Ishikawa (cell line): ENCODE results near the gene UNC5B.

Experiments used
- CEBPB ChIP-seq: IDR thresholded peaks from 2 replicates; pipeline ENCODE4 v1.6.1; 2012
- CREB1 ChIP-seq: IDR thresholded peaks from 2 replicates; pipeline ENCODE4 v1.6.1; 2012; ENCODE audit warnings: low read depth
- EGR1 ChIP-seq: IDR thresholded peaks from 2 replicates; pipeline ENCODE4 v1.6.1; 2012
- EP300 ChIP-seq: IDR thresholded peaks from 2 replicates; pipeline ENCODE4 v1.6.1; 2012; ENCODE audit warnings: borderline replicate concordance
- FOXM1 ChIP-seq: IDR thresholded peaks from 2 replicates; pipeline ENCODE4 v1.6.1; 2012; ENCODE audit warnings: low read depth, borderline replicate concordance
- NFIC ChIP-seq: IDR thresholded peaks from 2 replicates; pipeline ENCODE4 v1.6.1; 2012
- RAD21 ChIP-seq: IDR thresholded peaks from 2 replicates; pipeline ENCODE4 v1.6.1; 2012; ENCODE audit warnings: low read depth
- TAF1 ChIP-seq: IDR thresholded peaks from 2 replicates; pipeline ENCODE4 v1.6.1; 2012; ENCODE audit warnings: low read depth, mild to moderate bottlenecking
- TCF12 ChIP-seq: IDR thresholded peaks from 2 replicates; pipeline ENCODE4 v1.6.1; 2012; ENCODE audit warnings: low read depth
- TEAD4 ChIP-seq: IDR thresholded peaks from 2 replicates; pipeline ENCODE4 v1.6.1; 2012
- YY1 ChIP-seq: IDR thresholded peaks from 2 replicates; pipeline ENCODE4 v1.6.1; 2012; ENCODE audit warnings: low read depth
- ZBTB7A ChIP-seq: IDR thresholded peaks from 2 replicates; pipeline ENCODE4 v1.6.1; 2012; ENCODE audit warnings: low read depth
- TF ChIP-seq, protein P1 (sequence below): IDR thresholded peaks from 2 replicates; pipeline ENCODE4 v1.6.1; 2012
- TF ChIP-seq, protein P2 (sequence below): IDR thresholded peaks from 2 replicates; pipeline ENCODE4 v1.6.1; 2012; ENCODE audit warnings: low read depth, mild to moderate bottlenecking
- TF ChIP-seq, protein P3 (sequence below): IDR thresholded peaks from 2 replicates; pipeline ENCODE4 v1.6.1; 2012

The UNC5B gene

DNA sequence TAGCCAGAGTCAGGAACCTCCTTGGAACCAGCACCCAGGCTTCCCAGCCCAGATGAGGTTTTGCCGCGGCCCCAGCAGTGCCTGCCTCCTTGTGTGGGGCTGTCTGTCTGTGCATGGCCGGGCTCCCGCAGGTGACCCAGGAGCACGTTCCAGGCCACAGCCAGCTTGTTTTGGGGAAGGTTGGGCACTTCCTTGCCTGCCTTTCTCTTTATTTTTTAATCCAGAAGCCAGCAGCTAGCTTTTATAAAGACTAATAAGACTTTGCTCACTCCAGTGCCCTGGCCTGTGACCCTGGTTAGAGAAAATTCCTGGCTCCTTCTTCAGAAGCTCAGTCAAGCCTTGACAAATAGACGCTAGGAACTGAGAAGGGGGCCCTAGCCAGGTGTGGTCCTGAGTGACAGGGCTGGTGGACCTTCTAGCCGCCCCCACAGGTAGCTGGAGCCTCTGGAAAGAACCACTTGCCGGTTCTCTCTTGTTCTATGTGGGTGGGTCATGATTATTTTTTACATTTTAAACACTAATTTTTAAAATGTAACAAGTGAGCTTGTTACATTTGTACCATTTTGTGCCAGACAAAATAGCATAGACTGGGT lies 107.5 kb downstream of the UNC5B start:
- TF ChIP-seq, protein P1, sequence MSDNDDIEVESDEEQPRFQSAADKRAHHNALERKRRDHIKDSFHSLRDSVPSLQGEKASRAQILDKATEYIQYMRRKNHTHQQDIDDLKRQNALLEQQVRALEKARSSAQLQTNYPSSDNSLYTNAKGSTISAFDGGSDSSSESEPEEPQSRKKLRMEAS, result no peak
- TF ChIP-seq YY1 (no peak), TAF1 (peak; percentile 30; the same call in 1 of the 2 replicates)

DNA sequence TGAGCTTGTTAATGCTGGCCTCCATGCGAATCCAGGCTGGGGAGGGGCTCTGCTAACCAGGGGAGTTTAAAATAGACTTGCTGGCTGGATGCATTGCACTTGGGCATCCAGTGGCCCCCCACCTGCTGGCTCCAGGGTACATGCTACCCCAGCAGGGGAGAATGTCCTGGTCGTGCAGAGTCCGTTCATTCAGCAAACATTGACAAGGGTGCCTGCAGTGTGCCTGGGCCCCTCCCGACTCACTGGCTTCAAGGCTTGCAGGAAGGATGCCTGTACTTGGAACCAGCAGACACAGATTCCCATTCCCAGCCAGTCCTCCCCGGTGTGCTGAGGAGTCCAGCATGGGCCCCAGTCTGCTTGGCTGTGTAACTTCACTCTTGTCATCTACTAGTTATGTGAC lies 108.2 kb downstream of the UNC5B start:
- TF ChIP-seq FOXM1 (no peak), YY1 (no peak), TAF1 (no peak), EP300 (no peak), NFIC (no peak), TCF12 (no peak), RAD21 (no peak), EGR1 (no peak), TEAD4 (no peak)
- TF ChIP-seq, protein P2, sequence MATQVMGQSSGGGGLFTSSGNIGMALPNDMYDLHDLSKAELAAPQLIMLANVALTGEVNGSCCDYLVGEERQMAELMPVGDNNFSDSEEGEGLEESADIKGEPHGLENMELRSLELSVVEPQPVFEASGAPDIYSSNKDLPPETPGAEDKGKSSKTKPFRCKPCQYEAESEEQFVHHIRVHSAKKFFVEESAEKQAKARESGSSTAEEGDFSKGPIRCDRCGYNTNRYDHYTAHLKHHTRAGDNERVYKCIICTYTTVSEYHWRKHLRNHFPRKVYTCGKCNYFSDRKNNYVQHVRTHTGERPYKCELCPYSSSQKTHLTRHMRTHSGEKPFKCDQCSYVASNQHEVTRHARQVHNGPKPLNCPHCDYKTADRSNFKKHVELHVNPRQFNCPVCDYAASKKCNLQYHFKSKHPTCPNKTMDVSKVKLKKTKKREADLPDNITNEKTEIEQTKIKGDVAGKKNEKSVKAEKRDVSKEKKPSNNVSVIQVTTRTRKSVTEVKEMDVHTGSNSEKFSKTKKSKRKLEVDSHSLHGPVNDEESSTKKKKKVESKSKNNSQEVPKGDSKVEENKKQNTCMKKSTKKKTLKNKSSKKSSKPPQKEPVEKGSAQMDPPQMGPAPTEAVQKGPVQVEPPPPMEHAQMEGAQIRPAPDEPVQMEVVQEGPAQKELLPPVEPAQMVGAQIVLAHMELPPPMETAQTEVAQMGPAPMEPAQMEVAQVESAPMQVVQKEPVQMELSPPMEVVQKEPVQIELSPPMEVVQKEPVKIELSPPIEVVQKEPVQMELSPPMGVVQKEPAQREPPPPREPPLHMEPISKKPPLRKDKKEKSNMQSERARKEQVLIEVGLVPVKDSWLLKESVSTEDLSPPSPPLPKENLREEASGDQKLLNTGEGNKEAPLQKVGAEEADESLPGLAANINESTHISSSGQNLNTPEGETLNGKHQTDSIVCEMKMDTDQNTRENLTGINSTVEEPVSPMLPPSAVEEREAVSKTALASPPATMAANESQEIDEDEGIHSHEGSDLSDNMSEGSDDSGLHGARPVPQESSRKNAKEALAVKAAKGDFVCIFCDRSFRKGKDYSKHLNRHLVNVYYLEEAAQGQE, result no peak
- TF ChIP-seq, protein P3, sequence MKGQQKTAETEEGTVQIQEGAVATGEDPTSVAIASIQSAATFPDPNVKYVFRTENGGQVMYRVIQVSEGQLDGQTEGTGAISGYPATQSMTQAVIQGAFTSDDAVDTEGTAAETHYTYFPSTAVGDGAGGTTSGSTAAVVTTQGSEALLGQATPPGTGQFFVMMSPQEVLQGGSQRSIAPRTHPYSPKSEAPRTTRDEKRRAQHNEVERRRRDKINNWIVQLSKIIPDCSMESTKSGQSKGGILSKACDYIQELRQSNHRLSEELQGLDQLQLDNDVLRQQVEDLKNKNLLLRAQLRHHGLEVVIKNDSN, result no peak
- TF ChIP-seq, protein P1, result no peak

DNA sequence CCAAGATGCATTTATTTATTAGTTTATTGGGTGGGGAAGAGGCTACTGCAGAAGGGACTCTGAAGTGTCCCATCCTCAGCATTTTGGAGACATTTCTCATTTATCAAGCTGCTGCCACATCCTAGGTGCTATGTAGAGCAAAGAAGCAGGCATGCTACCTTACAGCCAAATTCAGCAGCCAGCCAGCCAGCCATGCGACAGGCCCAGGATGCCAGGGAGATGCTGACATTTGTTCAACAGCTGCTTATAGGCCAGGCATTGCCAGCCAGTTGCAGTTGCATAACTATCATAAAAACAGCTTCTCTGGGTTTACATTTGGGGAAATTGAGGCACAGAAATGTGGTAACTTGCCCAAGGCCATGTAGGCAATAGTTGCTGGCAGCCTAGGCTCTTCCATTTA lies 109.0 kb downstream of the UNC5B start:
- TF ChIP-seq ZBTB7A, result no peak

DNA sequence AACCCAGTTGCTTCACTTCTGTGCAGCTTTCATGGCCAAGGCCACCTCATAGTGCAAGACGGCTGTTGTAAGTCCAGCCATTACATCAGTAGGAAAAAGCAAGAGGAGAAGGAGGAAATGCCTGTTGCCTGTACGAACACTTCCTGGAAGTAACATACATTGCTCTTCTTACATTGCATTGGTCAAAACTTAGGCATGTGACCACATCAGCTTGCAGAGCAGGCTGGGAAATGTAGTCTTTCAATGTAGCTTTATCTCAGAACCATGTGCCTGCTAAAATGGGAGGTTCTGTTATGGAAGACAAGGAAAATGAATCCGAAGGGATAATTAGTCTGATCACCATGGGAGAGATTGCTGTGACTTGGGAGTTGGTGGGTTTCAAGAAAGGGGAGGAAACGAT lies 111.0 kb downstream of the UNC5B start:
- TF ChIP-seq EGR1 (no peak), YY1 (no peak), TAF1 (no peak), NFIC (no peak), TEAD4 (no peak), CREB1 (no peak)
- TF ChIP-seq, protein P1, result no peak
- TF ChIP-seq, protein P3, result peak; percentile 98

DNA sequence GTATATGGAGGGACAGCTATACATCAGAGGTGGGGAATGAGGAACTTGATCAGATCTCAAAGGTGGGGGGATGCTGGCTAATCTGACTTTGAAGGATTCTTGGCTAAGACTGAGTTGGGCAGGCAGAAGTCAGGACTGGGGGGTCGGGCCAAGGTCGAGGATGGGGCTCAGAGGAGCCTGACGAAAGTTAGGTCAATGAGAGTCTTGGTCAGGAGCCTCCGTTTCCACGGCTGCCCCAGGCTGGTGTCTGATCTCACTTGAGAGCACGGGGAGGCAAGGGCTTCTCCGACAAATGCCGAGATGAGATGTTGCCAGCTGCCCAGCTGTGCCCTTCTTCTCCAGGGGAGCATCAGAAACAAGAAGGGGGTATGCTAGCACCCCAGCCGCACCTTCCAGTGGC lies 112.4 kb downstream of the UNC5B start:
- TF ChIP-seq, protein P3, result no peak
- TF ChIP-seq FOXM1 (no peak), RAD21 (no peak), CEBPB (no peak), NFIC (no peak), YY1 (no peak), TAF1 (no peak), EP300 (no peak), TCF12 (no peak), ZBTB7A (no peak)
- TF ChIP-seq, protein P2, result no peak

DNA sequence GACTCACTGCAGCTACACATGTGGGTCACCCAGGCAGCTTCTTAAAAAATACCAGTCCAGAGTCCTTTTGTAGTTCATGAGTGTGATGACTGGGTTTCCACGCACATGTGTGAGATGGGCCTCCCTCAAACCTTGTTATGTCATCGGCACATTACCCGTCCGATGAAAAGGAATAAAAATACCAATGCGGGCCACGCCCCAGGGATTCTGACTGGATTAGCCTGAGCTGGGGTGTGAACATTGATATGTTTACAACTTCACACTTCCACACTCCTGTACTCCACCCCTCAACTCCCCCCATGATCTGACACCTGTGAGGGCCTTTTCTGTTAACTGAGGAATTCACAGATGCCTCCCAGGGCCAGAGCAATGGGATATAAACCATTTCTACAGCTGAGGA lies 112.9 kb downstream of the UNC5B start:
- TF ChIP-seq EGR1 (no peak), CEBPB (no peak), ZBTB7A (no peak), CREB1 (no peak), YY1 (no peak), EP300 (no peak), RAD21 (no peak), FOXM1 (no peak), TEAD4 (no peak)
- TF ChIP-seq, protein P1, result no peak
- TF ChIP-seq, protein P3, result no peak
- TF ChIP-seq, protein P2, result no peak
